GM12873 (cell line): ENCODE data around the gene ANKRD53.

Source experiments
- TF ChIP-seq, protein P1 (sequence below): IDR thresholded peaks from 2 replicates; pipeline ENCODE4 v1.5.1; 2012; ENCODE audit warnings: low read depth, mild to moderate bottlenecking, moderate library complexity, low read length, control low read depth; ENCODE audit not compliant: insufficient read depth; ENCODE audit errors: missing control alignments

Gene ANKRD53

DNA sequence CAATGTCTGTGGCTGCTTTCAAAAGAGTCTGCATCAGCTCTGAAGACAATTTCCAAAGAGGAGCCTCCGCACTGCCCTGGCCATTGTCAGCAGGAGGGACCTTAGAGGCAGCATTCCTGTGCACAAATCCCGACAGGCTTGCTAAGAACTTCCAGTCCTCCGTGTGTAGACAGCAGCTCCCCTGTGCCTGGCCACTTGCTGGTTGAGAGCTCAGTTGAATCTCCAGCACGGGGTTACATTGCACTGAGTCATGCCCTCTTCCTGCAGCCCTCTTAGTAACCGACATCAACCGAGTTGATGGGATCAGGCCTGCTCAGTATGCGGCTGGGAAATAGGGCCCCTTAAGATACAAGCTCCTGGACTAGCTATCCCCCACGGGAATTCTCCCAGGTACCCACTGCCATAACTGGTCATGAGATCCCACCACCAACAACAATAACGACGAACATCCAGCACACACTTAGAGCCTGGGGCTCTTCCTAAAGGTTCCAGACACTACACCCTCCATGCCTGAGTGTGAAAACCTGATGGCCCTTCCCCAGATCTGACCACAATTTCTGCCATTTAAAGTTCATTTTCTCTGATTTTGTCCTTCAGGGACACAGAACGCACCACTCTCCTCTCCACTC, 30.8 kb upstream of the ANKRD53 start:
- TF ChIP-seq, protein P1, sequence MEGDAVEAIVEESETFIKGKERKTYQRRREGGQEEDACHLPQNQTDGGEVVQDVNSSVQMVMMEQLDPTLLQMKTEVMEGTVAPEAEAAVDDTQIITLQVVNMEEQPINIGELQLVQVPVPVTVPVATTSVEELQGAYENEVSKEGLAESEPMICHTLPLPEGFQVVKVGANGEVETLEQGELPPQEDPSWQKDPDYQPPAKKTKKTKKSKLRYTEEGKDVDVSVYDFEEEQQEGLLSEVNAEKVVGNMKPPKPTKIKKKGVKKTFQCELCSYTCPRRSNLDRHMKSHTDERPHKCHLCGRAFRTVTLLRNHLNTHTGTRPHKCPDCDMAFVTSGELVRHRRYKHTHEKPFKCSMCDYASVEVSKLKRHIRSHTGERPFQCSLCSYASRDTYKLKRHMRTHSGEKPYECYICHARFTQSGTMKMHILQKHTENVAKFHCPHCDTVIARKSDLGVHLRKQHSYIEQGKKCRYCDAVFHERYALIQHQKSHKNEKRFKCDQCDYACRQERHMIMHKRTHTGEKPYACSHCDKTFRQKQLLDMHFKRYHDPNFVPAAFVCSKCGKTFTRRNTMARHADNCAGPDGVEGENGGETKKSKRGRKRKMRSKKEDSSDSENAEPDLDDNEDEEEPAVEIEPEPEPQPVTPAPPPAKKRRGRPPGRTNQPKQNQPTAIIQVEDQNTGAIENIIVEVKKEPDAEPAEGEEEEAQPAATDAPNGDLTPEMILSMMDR = no peak

GRCh38 chr2:70948337-70949003, 30.0 kb upstream of the ANKRD53 start:
- TF ChIP-seq, protein P1 = peak; percentile 89

- TF ChIP-seq, protein P1 = no peak
Observed at GRCh38 chr2:70949086-70949485, 29.3 kb upstream of the ANKRD53 start.

- TF ChIP-seq, protein P1 = no peak
Observed at GRCh38 chr2:70954886-70955285, 23.5 kb upstream of the ANKRD53 start.

DNA sequence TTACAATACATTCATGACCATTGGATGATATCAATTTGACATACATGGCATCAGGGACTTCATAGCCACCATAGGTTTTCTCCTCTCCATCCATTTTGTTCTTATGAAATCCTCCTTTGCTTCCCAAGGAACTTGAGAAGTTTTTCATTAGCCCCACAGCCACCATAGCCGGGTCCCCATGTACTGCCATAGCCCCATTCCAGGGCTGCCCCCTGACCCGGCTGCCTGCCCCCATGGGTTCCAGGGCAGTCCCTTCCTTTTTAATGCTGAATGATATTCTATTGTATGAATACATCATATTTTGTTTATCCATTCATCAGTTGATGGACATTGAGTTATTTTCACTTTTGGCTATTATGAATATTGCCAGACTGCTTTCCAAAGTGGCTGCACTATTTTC, 22.3 kb upstream of the ANKRD53 start:
- TF ChIP-seq, protein P1 = no peak

GRCh38 chr2:70957798-70958197, 20.6 kb upstream of the ANKRD53 start:
- TF ChIP-seq, protein P1 = no peak

DNA sequence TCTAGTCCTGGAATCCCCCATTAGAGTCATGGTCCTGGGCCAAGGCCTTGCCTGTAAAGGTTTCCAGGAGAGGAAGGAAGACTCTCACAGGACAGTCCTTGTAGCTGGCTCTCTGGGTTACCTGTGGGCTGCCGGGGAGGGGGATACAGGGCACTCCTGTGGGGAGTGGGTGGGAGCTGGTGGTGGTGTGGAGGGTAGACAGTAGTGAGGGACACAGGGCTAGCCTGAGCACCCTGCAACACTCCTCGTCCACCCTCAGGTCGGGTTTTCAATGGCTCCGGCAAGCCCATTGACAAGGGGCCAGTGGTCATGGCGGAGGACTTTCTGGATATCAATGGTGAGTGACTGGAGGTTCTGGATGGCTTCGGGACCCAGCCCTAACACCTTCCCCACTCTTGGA, 19.7 kb upstream of the ANKRD53 start:
- TF ChIP-seq, protein P1 = no peak
